ENCODE results near the gene TCF19. TPM values are rescaled to one million over a fixed set of nuclear protein-coding genes. Genes with fewer than 3 reads are reported as not detected.

Gene TCF19
- total RNA-seq, 1 experiment from 2014 or later: 21.4 TPM

GRCh38 chr6:31140643-31141042, 17.7 kb upstream of the TCF19 start:
- no TSS peak for BruUV-seq (replicated peaks)
- Histone ChIP-seq H3K27me3 (ENCODE audit: control insufficient read depth, insufficient read depth, low read length) (no peaks in the 10 kb centered on the region), H3K27ac (ENCODE audit: low read length) (no peak overlapping the region), H3K36me3 (ENCODE audit: control insufficient read depth, insufficient read depth, low read length) (0 out of 2 replicates have a peak, but pooled peaks cover 2% of the 10 kb centered on the region), H3K9me3 (ENCODE audit: control insufficient read depth, insufficient read depth, low read depth, low read length) (no peaks in the 10 kb centered on the region), H3K4me3 (ENCODE audit: low read depth in 2 of 2, low read length in 2 of 2) (no peak overlapping the region), H3K4me1 (ENCODE audit: control insufficient read depth, insufficient read depth, low read length) (no peaks in the 10 kb centered on the region)
- DNase-seq (ENCODE audit: low read depth, low spot score): no peak
- ChIA-PET POLR2A (no interaction called here), CTCF (no interaction called here)
- TF ChIP-seq REST (IDR thresholded peaks at IDR 0.05; ENCODE audit: insufficient read depth in 1 of 2, low read depth in 2 of 2, low read length in 1 of 2) (no peak), POLR2AphosphoS5 (IDR thresholded peaks at IDR 0.05; ENCODE audit: low read depth, low read length) (no peak), TCF7L2 (IDR thresholded peaks at IDR 0.05; ENCODE audit: low read depth, low read length) (no peak)
- no peak for ATAC-seq
- in situ Hi-C loops (cut with HindIII; ENCODE audit: low pct_unique_long_range_greater_than_20kb, low sequenced_read_pairs) (no loop called here), intact Hi-C loops (cut with micrococcal nuclease; ENCODE audit: unreplicated experiment) (no loop called here)

GRCh38 chr6:31142361-31142761, 16.0 kb upstream of the TCF19 start:
- Histone ChIP-seq H3K4me1 (ENCODE audit: control insufficient read depth, insufficient read depth, low read length) (no peaks in the 10 kb centered on the region), H3K27ac (ENCODE audit: low read length) (no peak overlapping the region), H3K4me3 (ENCODE audit: low read depth in 2 of 2, low read length in 2 of 2) (no peak overlapping the region), H3K9me3 (ENCODE audit: control insufficient read depth, insufficient read depth, low read depth, low read length) (no peaks in the 10 kb centered on the region), H3K27me3 (ENCODE audit: control insufficient read depth, insufficient read depth, low read length) (no peaks in the 10 kb centered on the region), H3K36me3 (ENCODE audit: control insufficient read depth, insufficient read depth, low read length) (0 out of 2 replicates have a peak, but pooled peaks cover 2% of the 10 kb centered on the region)
- BruUV-seq (replicated peaks): no TSS peak
- no peak for ATAC-seq
- DNase-seq (ENCODE audit: low read depth, low spot score): no peak
- CTCF ChIA-PET: no interaction called here
- TF ChIP-seq TCF7L2 (IDR thresholded peaks at IDR 0.05; ENCODE audit: low read depth, low read length): no peak
- TF ChIP-seq SIN3A (IDR thresholded peaks at IDR 0.05; ENCODE audit: borderline replicate concordance, insufficient read depth, low read depth, low read length): no peak
- no peak for TF ChIP-seq CTCF (IDR thresholded peaks at IDR 0.05)
- TF ChIP-seq POLR2AphosphoS5 (IDR thresholded peaks at IDR 0.05; ENCODE audit: low read depth, low read length): no peak
- no peak for TF ChIP-seq REST (IDR thresholded peaks at IDR 0.05; ENCODE audit: insufficient read depth in 1 of 2, low read depth in 2 of 2, low read length in 1 of 2)
- in situ Hi-C loops (cut with HindIII; ENCODE audit: low pct_unique_long_range_greater_than_20kb, low sequenced_read_pairs) (no loop called here), intact Hi-C loops (cut with micrococcal nuclease; ENCODE audit: unreplicated experiment) (no loop called here)
- POLR2A ChIA-PET: no interaction called here
